A549 treated with RU486 at 1 μM for 4 hours (cell line): ENCODE results near the gene NFRKB. TPM values are rescaled to one million over a fixed set of nuclear protein-coding genes. Genes with fewer than 3 reads are reported as not detected.

Experiments used
- total RNA-seq: library from RNA; stranded (reverse); fragments of 200-300 nt; extraction: Qiagen RNA extraction; gene quantifications from 5 replicates; pipeline ENCODE4 v1.2.3, GENCODE V29; 2022; ENCODE audit warnings: low read depth

Gene NFRKB
- total RNA-seq = 11.2 to 14.1 TPM (median 12.3 TPM) in 5 replicates

GRCh38 chr11:129895126-129896041 lies at the start of gene NFRKB:
Gene NFRKB (minus strand): TSS chr11:129895578. CDS start chr11:129892849, 2,729 bp downstream.

Other genes with a start within 250 kb of the NFRKB start
- gene TMEM45B, start 79.7 kb downstream of the NFRKB start, total RNA-seq = 0.08 to 0.15 TPM (median 0.12 TPM) in 3 of 5 replicates, not detected in the others
- gene PRDM10, start 107.3 kb upstream of the NFRKB start, total RNA-seq = 1.4 to 2.2 TPM (median 1.7 TPM) in 5 replicates
- 154 to 194 TPM (median 186 TPM) in 5 replicates for gene APLP2, start 174.3 kb upstream of the NFRKB start, total RNA-seq